HepG2 (cell line): ENCODE measurements around the gene IGFALS. TPM values are rescaled to one million over a fixed set of nuclear protein-coding genes. Genes with fewer than 3 reads are reported as not detected.

ENCODE experiments used
- AHR ChIP-seq: IDR thresholded peaks from 2 replicates; pipeline ENCODE4 v1.6.1; 2018; ENCODE audit warnings: missing genetic modification reagents, missing compliant biosample characterization
- FOXA3 ChIP-seq: IDR thresholded peaks from 2 replicates; pipeline ENCODE4 v1.6.1; 2016; ENCODE audit warnings: missing genetic modification reagents, missing compliant biosample characterization
- HMGA1 ChIP-seq: sonication (generic); formaldehyde crosslinking; conservative IDR thresholded peaks from 2 replicates; pipeline ENCODE4 v1.4.0; 2020; ENCODE audit warnings: missing genetic modification reagents
- IKZF4 ChIP-seq: sonication (generic); formaldehyde crosslinking; IDR thresholded peaks from 2 replicates; pipeline ENCODE4 v1.5.1; 2020; ENCODE audit warnings: borderline replicate concordance, mild to moderate bottlenecking, low read depth, missing genetic modification reagents; ENCODE audit errors: not compliant biosample characterization
- MAF1 ChIP-seq: sonication (generic); formaldehyde crosslinking; IDR thresholded peaks from 2 replicates; pipeline ENCODE4 v1.5.0; 2020; ENCODE audit warnings: missing genetic modification reagents, borderline replicate concordance
- MLLT10 ChIP-seq: sonication (generic); formaldehyde crosslinking; IDR thresholded peaks from 2 replicates; pipeline ENCODE4 v1.4.0; 2020; ENCODE audit warnings: missing genetic modification reagents
- PCBP2 ChIP-seq: fragments of 200-400 bp; formaldehyde crosslinking; optimal IDR thresholded peaks from 2 replicates; pipeline ENCODE3; 2018; ENCODE audit warnings: low read length, low read depth; ENCODE audit not compliant: poor library complexity, severe bottlenecking
- RBM39 ChIP-seq: fragments of 200-400 bp; formaldehyde crosslinking; IDR thresholded peaks from one replicate; pipeline ENCODE4 v1.6.1; 2018; ENCODE audit warnings: antibody characterized with exemption, mild to moderate bottlenecking, low read depth, low read length; ENCODE audit not compliant: poor library complexity, severe bottlenecking
- SPEN ChIP-seq: sonication (generic); formaldehyde crosslinking; IDR thresholded peaks from 2 replicates; pipeline ENCODE4 v1.5.1; 2020; ENCODE audit warnings: low read depth, mild to moderate bottlenecking, missing genetic modification reagents
- SSRP1 ChIP-seq: IDR thresholded peaks from 2 replicates; pipeline ENCODE4 v1.6.1; 2016; ENCODE audit warnings: control low read depth
- ZFP36L2 ChIP-seq: sonication (generic); formaldehyde crosslinking; IDR thresholded peaks from 2 replicates; pipeline ENCODE4 v1.4.0; 2020; ENCODE audit warnings: missing genetic modification reagents
- ZNF292 ChIP-seq: sonication (generic); formaldehyde crosslinking; IDR thresholded peaks from 2 replicates; pipeline ENCODE4 v1.8.1; 2022; ENCODE audit warnings: mild to moderate bottlenecking, low read depth, missing genetic modification reagents, borderline replicate concordance
- ZNF616 ChIP-seq: sonication (generic); formaldehyde crosslinking; IDR thresholded peaks from 2 replicates; pipeline ENCODE4 v1.5.0; 2020; ENCODE audit warnings: low read depth, mild to moderate bottlenecking, missing genetic modification reagents
- ZNF660 ChIP-seq: sonication (generic); formaldehyde crosslinking; IDR thresholded peaks from 2 replicates; pipeline ENCODE4 v1.5.1; 2020; ENCODE audit warnings: mild to moderate bottlenecking, low read depth, missing genetic modification reagents, borderline replicate concordance
- ZNF674 ChIP-seq: sonication (generic); formaldehyde crosslinking; IDR thresholded peaks from 2 replicates; pipeline ENCODE4 v1.5.0; 2020; ENCODE audit warnings: low read depth, mild to moderate bottlenecking, missing genetic modification reagents
- ZNF7 ChIP-seq: IDR thresholded peaks from 2 replicates; pipeline ENCODE4 v1.6.1; 2016; ENCODE audit warnings: missing biosample characterization, missing genetic modification reagents
- polyA plus RNA-seq, 8 experiments: library from polyadenylated mRNA; depleted of rRNA in 3 of 8; stranded (reverse) in 7 of 8; unstranded in 1 of 8; fragments of >200 nt; fragmentation: Illumina TruSeq in 4 of 8; extraction: Trizol in 4 of 8; gene quantifications; 2 replicates each; pipeline versions ENCODE4 v1.2.1 to v1.2.3, GENCODE V29; 2011 to 2016; ENCODE audit warnings: low read depth in 4 of 8, missing spikeins in 1 of 8, mixed read lengths in 1 of 8; ENCODE audit not compliant: insufficient read depth in 1 of 8
- total RNA-seq, 5 experiments: library from RNA; depleted of rRNA; stranded (reverse); fragments of >200 nt; fragmentation: Illumina TruSeq; extraction: Trizol; gene quantifications; 2 replicates each; pipeline ENCODE4 v1.2.3, GENCODE V29; 2016; ENCODE audit warnings: low read depth in 1 of 5
- TF ChIP-seq, protein P1 (sequence below): sonication (generic); formaldehyde crosslinking; IDR thresholded peaks from 2 replicates; pipeline ENCODE4 v1.5.0; 2020; ENCODE audit warnings: mild to moderate bottlenecking, missing genetic modification reagents
- TF ChIP-seq, protein P2 (sequence below): IDR thresholded peaks from 2 replicates; pipeline ENCODE4 v1.6.1; 2016; ENCODE audit warnings: missing genetic modification reagents, missing compliant biosample characterization
- TF ChIP-seq, protein P3 (sequence below): sonication (generic); formaldehyde crosslinking; IDR thresholded peaks from 2 replicates; pipeline ENCODE4 v1.5.0; 2020; ENCODE audit warnings: mild to moderate bottlenecking, low read depth, missing genetic modification reagents, borderline replicate concordance
- TF ChIP-seq, protein P4 (sequence below): sonication (generic); formaldehyde crosslinking; IDR thresholded peaks from 2 replicates; pipeline ENCODE4 v1.4.0; 2020; ENCODE audit warnings: missing genetic modification reagents
- TF ChIP-seq, protein P5 (sequence below): sonication (generic); formaldehyde crosslinking; conservative IDR thresholded peaks from 2 replicates; pipeline ENCODE4 v1.4.0; 2020; ENCODE audit warnings: missing genetic modification reagents
- TF ChIP-seq, protein P6 (sequence below): sonication (generic); IDR thresholded peaks from 2 replicates; pipeline ENCODE4 v1.6.1; 2016; ENCODE audit warnings: low read depth, borderline replicate concordance

Gene IGFALS
- total and polyA plus RNA-seq, 2 of the 13 experiments (the other 11 are each of a cell fraction or from before 2014, with no cell fraction given), result 0.34 to 2.4 TPM

- TF ChIP-seq, protein P1, sequence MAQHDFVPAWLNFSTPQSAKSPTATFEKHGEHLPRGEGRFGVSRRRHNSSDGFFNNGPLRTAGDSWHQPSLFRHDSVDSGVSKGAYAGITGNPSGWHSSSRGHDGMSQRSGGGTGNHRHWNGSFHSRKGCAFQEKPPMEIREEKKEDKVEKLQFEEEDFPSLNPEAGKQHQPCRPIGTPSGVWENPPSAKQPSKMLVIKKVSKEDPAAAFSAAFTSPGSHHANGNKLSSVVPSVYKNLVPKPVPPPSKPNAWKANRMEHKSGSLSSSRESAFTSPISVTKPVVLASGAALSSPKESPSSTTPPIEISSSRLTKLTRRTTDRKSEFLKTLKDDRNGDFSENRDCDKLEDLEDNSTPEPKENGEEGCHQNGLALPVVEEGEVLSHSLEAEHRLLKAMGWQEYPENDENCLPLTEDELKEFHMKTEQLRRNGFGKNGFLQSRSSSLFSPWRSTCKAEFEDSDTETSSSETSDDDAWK (CRISPR knock-in tag), result no peak
- no peak for TF ChIP-seq HMGA1 (CRISPR knock-in tag)
- TF ChIP-seq, protein P2, sequence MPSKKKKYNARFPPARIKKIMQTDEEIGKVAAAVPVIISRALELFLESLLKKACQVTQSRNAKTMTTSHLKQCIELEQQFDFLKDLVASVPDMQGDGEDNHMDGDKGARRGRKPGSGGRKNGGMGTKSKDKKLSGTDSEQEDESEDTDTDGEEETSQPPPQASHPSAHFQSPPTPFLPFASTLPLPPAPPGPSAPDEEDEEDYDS (CRISPR knock-in tag), result no peak
- TF ChIP-seq, protein P3, sequence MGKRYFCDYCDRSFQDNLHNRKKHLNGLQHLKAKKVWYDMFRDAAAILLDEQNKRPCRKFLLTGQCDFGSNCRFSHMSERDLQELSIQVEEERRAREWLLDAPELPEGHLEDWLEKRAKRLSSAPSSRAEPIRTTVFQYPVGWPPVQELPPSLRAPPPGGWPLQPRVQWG (CRISPR knock-in tag), result no peak
- no peak for TF ChIP-seq ZNF674 (CRISPR knock-in tag)
- no peak for TF ChIP-seq SSRP1 (CRISPR knock-in tag)
- TF ChIP-seq MLLT10 (CRISPR knock-in tag), result no peak
- TF ChIP-seq ZNF7 (CRISPR knock-in tag), result no peak
- no peak for TF ChIP-seq IKZF4 (CRISPR knock-in tag)
- no peak for TF ChIP-seq ZNF660
- TF ChIP-seq, protein P4, sequence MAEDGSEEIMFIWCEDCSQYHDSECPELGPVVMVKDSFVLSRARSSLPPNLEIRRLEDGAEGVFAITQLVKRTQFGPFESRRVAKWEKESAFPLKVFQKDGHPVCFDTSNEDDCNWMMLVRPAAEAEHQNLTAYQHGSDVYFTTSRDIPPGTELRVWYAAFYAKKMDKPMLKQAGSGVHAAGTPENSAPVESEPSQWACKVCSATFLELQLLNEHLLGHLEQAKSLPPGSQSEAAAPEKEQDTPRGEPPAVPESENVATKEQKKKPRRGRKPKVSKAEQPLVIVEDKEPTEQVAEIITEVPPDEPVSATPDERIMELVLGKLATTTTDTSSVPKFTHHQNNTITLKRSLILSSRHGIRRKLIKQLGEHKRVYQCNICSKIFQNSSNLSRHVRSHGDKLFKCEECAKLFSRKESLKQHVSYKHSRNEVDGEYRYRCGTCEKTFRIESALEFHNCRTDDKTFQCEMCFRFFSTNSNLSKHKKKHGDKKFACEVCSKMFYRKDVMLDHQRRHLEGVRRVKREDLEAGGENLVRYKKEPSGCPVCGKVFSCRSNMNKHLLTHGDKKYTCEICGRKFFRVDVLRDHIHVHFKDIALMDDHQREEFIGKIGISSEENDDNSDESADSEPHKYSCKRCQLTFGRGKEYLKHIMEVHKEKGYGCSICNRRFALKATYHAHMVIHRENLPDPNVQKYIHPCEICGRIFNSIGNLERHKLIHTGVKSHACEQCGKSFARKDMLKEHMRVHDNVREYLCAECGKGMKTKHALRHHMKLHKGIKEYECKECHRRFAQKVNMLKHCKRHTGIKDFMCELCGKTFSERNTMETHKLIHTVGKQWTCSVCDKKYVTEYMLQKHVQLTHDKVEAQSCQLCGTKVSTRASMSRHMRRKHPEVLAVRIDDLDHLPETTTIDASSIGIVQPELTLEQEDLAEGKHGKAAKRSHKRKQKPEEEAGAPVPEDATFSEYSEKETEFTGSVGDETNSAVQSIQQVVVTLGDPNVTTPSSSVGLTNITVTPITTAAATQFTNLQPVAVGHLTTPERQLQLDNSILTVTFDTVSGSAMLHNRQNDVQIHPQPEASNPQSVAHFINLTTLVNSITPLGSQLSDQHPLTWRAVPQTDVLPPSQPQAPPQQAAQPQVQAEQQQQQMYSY (CRISPR knock-in tag), result no peak
- no peak for TF ChIP-seq ZFP36L2 (CRISPR knock-in tag)
- no peak for TF ChIP-seq RBM39
- TF ChIP-seq FOXA3 (CRISPR knock-in tag), result peak; percentile 19; the same call in 1 of the 2 replicates
- 0 out of 2 replicates have a peak, but pooled peaks have one; percentile 20 for TF ChIP-seq SPEN (CRISPR knock-in tag)
- TF ChIP-seq PCBP2, result no peak
- TF ChIP-seq, protein P5, sequence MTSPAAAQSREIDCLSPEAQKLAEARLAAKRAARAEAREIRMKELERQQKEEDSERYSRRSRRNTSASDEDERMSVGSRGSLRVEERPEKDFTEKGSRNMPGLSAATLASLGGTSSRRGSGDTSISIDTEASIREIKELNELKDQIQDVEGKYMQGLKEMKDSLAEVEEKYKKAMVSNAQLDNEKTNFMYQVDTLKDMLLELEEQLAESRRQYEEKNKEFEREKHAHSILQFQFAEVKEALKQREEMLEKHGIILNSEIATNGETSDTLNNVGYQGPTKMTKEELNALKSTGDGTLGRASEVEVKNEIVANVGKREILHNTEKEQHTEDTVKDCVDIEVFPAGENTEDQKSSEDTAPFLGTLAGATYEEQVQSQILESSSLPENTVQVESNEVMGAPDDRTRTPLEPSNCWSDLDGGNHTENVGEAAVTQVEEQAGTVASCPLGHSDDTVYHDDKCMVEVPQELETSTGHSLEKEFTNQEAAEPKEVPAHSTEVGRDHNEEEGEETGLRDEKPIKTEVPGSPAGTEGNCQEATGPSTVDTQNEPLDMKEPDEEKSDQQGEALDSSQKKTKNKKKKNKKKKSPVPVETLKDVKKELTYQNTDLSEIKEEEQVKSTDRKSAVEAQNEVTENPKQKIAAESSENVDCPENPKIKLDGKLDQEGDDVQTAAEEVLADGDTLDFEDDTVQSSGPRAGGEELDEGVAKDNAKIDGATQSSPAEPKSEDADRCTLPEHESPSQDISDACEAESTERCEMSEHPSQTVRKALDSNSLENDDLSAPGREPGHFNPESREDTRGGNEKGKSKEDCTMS (CRISPR knock-in tag), result no peak
- TF ChIP-seq, protein P6, sequence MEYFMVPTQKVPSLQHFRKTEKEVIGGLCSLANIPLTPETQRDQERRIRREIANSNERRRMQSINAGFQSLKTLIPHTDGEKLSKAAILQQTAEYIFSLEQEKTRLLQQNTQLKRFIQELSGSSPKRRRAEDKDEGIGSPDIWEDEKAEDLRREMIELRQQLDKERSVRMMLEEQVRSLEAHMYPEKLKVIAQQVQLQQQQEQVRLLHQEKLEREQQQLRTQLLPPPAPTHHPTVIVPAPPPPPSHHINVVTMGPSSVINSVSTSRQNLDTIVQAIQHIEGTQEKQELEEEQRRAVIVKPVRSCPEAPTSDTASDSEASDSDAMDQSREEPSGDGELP, result no peak
- TF ChIP-seq AHR (CRISPR knock-in tag), result no peak
- 0 out of 2 replicates have a peak, but pooled peaks have one; percentile 43 for TF ChIP-seq ZNF292 (CRISPR knock-in tag)
- TF ChIP-seq MAF1 (CRISPR knock-in tag), result no peak
- no peak for TF ChIP-seq ZNF616 (CRISPR knock-in tag)
These were observed 30.3 kb upstream of the IGFALS start (continued) for GRCh38 chr16:1823821-1824220.
